MCF 10A (cell line): ENCODE results near the gene SLC15A3. TPM values are rescaled to one million over a fixed set of nuclear protein-coding genes. Genes with fewer than 3 reads are reported as not detected.
A peak's percentile ranks its signal among the peaks of the same experiment; 100 is the strongest.

Source experiments
- BruUV-seq: library from RNA; stranded (reverse); fragments of 400-500 nt; replicated peaks from 2 replicates; lab custom pipeline; 2021; lab: Mats Ljungman, UMichigan
- CTCF ChIA-PET: fragments of 300-600 bp; sonication (Branson Sonifier 250); formaldehyde crosslinking; extraction: SDS; loops from one replicate; lab custom pipeline; 2021; ENCODE audit warnings: antibody characterized with exemption, inconsistent platforms; lab: Yijun Ruan, JAX
- POLR2A ChIA-PET: fragments of 300-600, 350-650 bp; sonication (Branson Sonifier 250); formaldehyde crosslinking; extraction: SDS; loops from one replicate; lab custom pipeline; 2020; ENCODE audit warnings: antibody characterized with exemption, inconsistent platforms; lab: Yijun Ruan, JAX
- DNase-seq: peaks from one replicate; pipeline ENCODE4 v3.0.0-alpha.2; 2018; ENCODE audit not compliant: unreplicated experiment
- H3K27ac Mint-ChIP-seq: one replicate; pipeline ENCODE4 v1.8.0; 2022; ENCODE audit warnings: mild to moderate bottlenecking, low read depth, mixed read lengths; ENCODE audit not compliant: unreplicated experiment
- H3K27me3 Mint-ChIP-seq: one replicate; pipeline ENCODE4 v1.8.0; 2022; ENCODE audit warnings: mixed read lengths; ENCODE audit not compliant: insufficient read depth, unreplicated experiment
- H3K36me3 Mint-ChIP-seq: one replicate; pipeline ENCODE4 v1.8.0; 2022; ENCODE audit warnings: mild to moderate bottlenecking, moderate library complexity, mixed read lengths; ENCODE audit not compliant: insufficient read depth, unreplicated experiment
- H3K4me1 Mint-ChIP-seq: one replicate; pipeline ENCODE4 v1.8.0; 2022; ENCODE audit warnings: mixed read lengths; ENCODE audit not compliant: insufficient read depth, unreplicated experiment
- H3K4me3 Mint-ChIP-seq: one replicate; pipeline ENCODE4 v1.8.0; 2022; ENCODE audit warnings: mild to moderate bottlenecking, moderate library complexity, mixed read lengths; ENCODE audit not compliant: unreplicated experiment
- H3K9me3 Mint-ChIP-seq: one replicate; pipeline ENCODE4 v1.8.0; 2022; ENCODE audit warnings: mixed read lengths; ENCODE audit not compliant: unreplicated experiment
- intact Hi-C: fragments of 100-400 bp; cut with micrococcal nuclease; formaldehyde crosslinking; loops from 2 replicates; pipeline ENCODE4 v1.14.1; 2022
- total RNA-seq: library from RNA; stranded (reverse); gene quantifications from 2 replicates; pipeline ENCODE4 v1.2.3, GENCODE V29; 2022
- TF ChIP-seq, protein P1 (sequence below): fragments of 200-600 bp; IDR thresholded peaks from one replicate; pipeline ENCODE4 v1.8.0; 2022; ENCODE audit warnings: antibody characterized with exemption, mild to moderate bottlenecking; ENCODE audit not compliant: unreplicated experiment

Gene SLC15A3
- total RNA-seq, 1 experiment from 2014 or later = not detected

DNA sequence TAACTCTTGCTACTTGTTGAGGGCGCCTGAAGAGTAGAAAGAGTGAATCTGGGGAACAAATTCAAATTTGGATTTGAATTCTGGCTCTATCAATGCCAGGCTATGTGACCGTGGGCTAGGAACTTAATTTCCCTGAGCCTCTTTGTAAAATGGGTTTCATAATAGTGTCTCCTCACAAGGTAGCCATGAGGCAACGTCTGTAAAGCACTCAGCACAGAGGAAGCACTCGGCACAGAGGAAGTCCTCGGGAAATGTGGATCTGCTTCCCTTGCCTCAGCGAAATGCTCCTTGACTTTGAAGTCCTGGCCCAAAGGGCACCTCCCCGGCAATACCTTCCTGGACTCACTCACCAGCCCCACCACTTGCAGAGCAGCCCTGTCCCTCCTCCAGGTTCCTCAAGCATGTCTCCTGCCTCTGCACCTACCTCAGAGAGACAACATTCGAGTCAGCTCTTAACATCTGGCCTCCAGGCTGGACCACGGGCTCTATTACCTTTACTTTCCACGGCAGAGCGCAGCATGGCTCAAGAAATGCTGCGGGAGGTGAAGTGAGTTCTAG is 37.2 kb upstream of the SLC15A3 start:
- Mint-ChIP-seq H3K4me1 (peaks cover 11% of the 10 kb centered on the region), H3K4me3 (no peak overlapping the region), H3K36me3 (no peaks in the 10 kb centered on the region), H3K27ac (no peak overlapping the region), H3K9me3 (no peaks in the 10 kb centered on the region), H3K27me3 (peaks cover 17% of the 10 kb centered on the region)
- ChIA-PET POLR2A (no interaction called here), CTCF (no interaction called here)
- TF ChIP-seq, protein P1, sequence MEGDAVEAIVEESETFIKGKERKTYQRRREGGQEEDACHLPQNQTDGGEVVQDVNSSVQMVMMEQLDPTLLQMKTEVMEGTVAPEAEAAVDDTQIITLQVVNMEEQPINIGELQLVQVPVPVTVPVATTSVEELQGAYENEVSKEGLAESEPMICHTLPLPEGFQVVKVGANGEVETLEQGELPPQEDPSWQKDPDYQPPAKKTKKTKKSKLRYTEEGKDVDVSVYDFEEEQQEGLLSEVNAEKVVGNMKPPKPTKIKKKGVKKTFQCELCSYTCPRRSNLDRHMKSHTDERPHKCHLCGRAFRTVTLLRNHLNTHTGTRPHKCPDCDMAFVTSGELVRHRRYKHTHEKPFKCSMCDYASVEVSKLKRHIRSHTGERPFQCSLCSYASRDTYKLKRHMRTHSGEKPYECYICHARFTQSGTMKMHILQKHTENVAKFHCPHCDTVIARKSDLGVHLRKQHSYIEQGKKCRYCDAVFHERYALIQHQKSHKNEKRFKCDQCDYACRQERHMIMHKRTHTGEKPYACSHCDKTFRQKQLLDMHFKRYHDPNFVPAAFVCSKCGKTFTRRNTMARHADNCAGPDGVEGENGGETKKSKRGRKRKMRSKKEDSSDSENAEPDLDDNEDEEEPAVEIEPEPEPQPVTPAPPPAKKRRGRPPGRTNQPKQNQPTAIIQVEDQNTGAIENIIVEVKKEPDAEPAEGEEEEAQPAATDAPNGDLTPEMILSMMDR = no peak
- intact Hi-C loops = no loop called here
- no peak for DNase-seq
- no TSS peak for BruUV-seq

DNA sequence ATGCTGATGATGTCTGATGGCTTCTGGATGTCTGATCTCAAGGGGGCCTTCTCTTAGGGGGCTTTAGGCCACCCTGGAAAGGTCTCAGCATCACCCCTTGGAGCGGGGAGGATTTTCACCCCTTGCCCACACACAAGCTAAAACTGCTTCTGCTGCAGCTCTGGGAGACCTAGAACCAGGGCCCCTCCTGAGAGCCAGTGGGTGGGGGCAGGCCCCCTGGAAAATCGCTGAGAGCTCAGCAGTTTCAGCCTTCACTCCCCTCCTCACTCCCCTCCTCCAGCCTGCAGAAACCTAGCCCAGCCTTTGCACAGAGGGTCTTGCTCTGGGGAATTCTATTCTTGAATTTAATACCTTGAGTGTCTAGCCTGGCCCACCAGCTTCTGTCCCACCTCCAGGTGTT is 36.7 kb upstream of the SLC15A3 start:
- no peak overlapping the region for H3K4me3 Mint-ChIP-seq
- BruUV-seq = no TSS peak
- intact Hi-C loops = no loop called here

DNA sequence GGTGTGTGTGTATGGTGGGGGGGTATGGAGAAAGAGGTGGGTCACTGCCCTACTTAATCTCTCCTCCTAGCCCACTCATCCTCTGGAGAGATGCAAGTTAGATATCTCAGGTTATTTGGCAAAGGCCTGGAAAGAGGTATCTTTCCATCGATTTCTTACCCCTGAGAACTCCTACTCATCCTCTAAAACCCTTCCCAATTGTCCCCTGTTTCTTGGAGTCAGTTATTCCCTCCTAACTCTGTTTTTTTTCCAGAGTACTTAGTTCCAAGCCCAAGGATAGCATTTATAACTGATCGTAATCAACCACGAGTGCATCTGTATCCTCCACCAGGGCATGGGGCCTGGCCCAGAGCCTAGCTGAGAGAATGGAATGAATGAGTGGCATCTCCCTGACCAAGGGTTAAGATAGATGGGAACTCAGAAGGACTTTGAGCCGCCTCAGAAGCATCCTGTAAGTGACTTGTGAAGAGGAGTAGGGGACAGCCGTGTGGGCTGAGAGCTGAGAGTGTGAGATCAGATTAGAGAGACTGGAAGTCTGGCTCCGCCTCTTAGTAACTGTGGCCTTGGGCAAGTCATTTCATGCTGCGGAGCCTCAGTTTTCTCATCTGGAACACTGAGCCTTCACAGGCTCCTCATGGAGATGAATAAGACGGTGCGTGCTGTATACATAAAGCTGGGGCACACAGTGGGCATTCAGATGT is 35.8 kb upstream of the SLC15A3 start:
- DNase-seq = no peak
- ChIA-PET CTCF (no interaction called here), POLR2A (no interaction called here)
- BruUV-seq = no TSS peak
- Mint-ChIP-seq H3K36me3 (no peaks in the 10 kb centered on the region), H3K9me3 (no peaks in the 10 kb centered on the region), H3K4me1 (peaks cover 11% of the 10 kb centered on the region), H3K4me3 (no peak overlapping the region), H3K27ac (no peak overlapping the region), H3K27me3 (peaks cover 2% of the 10 kb centered on the region)
- TF ChIP-seq, protein P1 = no peak
- intact Hi-C loops = no loop called here

More for the DNA sequence above, 36.7 kb upstream of the SLC15A3 start:
- POLR2A ChIA-PET = interaction anchor here (0.6 kb wide), 1 partner anchor 655 kb away, joined by 3 read pairs; no protein-coding TSS in a partner anchor
- peaks cover 12% of the 10 kb centered on the region for H3K27me3 Mint-ChIP-seq
- TF ChIP-seq, protein P1 = no peak
- CTCF ChIA-PET = no interaction called here
- no peaks in the 10 kb centered on the region for H3K9me3 Mint-ChIP-seq
- H3K27ac Mint-ChIP-seq = no peak overlapping the region
- H3K4me1 Mint-ChIP-seq = peaks cover 11% of the 10 kb centered on the region
- H3K36me3 Mint-ChIP-seq = no peaks in the 10 kb centered on the region
- DNase-seq = no peak

DNA sequence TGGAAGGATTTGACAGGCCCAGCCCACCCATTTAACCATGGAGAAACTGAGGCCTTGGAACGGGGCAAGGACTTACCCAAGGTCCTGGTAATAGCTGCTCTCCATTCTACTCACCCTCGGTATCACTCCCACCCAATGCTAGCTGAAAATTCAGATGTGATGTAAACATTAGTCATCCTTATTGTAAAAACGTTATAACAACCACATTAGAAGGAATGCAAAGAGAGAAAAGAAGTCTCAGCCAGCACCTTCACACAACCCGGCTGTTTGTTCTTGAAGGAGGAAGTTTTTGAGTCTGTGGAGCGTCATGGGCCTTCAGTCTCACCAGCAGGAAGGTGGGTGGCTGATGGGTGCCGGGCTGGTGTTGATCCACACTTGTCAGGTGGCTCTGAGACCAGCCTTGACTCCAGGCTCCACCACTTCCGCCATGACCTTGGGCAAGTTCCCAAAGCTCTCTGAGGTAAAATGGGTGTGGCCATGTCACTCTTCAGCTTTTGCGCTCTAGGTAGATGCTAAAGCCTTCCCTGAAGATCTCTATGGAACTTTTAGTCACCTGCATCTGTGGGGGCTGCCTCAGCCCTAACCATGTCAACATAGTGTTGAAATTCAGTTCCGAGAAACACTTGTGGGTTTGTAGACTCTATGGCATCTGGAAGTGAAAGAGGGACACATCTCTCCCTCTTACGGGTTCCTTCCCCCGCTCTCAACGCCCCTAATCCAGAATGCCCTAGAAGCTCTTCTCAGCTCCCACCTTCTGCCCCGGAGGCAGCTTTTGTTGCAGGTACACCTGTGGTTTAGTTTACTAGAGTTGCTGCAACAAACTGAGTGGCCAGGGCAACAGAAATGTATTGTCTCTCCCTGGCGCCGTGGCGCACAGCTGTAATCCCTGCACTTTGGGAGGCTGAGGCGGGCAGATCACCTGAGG is 34.3 kb upstream of the SLC15A3 start:
- TF ChIP-seq, protein P1 = no peak
- Mint-ChIP-seq H3K27ac (peak overlapping the region; percentile 43), H3K4me1 (peaks cover 11% of the 10 kb centered on the region), H3K27me3 (no peaks in the 10 kb centered on the region), H3K4me3 (no peak overlapping the region), H3K9me3 (no peaks in the 10 kb centered on the region), H3K36me3 (no peaks in the 10 kb centered on the region)
- intact Hi-C loops = no loop called here
- CTCF ChIA-PET = interaction anchor here (0.5 kb wide), 2 partner anchors 41 to 46 kb away, joined by 3 read pairs; no protein-coding TSS in a partner anchor
- DNase-seq = peak; percentile 59
- no TSS peak for BruUV-seq
- POLR2A ChIA-PET = no interaction called here
